NCI-H226 (cell line): Measurements from ENCODE around the gene BHLHE41.

Experiments
- DNase-seq: peaks from one replicate; pipeline ENCODE4 v3.0.0-alpha.2; 2015

Gene BHLHE41

GRCh38 chr12:26124446-26125399 lies at the start of gene BHLHE41:
Gene BHLHE41 (minus strand): TSS chr12:26125037. CDS start chr12:26124779, 258 bp downstream.
- DNase-seq, result peak; percentile 17

DNA sequence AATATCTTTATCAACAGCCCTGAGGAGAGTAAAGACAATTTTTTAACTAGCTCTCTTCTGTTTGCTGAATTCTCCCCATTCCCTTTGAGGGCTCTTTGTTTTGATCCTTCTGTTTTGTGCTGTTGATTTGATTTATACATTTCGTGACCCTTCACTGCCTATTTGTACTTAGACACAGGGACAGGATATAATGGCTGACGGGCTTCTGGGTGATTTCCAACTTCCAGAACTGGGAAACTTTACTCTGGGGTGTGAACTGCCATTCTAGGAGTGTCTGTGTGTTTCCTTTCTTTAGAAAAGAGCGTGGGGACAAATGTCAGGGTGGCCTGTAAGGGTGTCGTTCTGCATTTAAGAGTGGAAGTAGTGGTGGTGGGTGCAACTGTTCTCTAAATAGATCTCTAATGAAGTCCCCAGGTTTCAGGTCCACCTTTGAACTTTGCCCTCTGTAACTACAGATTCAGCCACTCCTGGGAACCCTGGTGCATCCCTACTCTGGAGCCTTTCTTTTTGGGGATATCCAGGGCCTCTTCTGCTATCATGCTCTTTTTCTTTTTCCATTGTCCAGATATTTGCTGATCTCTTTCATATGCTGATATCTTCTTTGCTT lies 48.2 kb upstream of the BHLHE41 start:
- DNase-seq, result no peak

- no peak for DNase-seq
Measured at GRCh38 chr12:26172539-26172938, 47.7 kb upstream of the BHLHE41 start.

DNA sequence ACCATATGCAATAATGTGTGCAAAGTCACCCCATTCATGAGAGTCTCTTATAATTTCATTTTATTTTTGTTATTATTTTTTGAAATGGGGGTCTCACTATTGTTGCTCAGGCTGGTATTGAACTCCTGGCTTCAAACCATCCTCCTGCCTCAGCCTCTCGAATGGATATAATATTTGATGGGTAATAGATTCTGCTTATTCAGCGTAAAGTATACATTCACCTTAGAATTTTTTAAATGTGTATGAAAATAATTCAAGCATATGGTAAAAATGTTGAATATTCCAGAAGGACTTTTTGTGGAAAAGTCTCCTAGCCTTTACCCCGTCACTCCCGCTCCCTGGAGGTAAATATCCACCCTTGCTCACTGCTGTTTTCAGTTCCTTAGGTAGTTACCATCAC lies 47.2 kb upstream of the BHLHE41 start:
- DNase-seq, result no peak

DNA sequence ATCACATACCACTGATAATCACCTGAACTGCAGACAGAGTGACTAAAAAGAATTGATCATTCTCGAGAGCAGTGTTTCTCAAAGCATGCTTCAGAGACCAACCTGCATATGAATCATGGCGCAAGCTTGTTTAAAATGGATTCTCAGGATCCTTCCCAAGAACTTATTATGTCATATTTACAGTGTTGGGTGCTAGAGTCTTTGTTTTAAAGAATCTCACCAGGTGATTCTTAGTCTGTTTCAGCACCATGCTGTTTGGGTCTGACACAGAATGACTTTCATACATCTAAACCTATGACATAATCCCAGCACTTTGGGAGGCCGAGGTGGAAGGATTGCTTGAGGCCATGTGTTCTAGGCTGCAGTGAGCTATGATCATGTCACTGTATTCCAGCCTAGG lies 39.3 kb upstream of the BHLHE41 start:
- no peak for DNase-seq

- DNase-seq, result no peak
Measured at GRCh38 chr12:26162905-26163304, 38.1 kb upstream of the BHLHE41 start.

GRCh38 chr12:26162174-26162573 lies 37.3 kb upstream of the BHLHE41 start:
- DNase-seq, result no peak

- no peak for DNase-seq
Measured at GRCh38 chr12:26158078-26158764, 33.4 kb upstream of the BHLHE41 start.

- no peak for DNase-seq
Measured at GRCh38 chr12:26157001-26157400, 32.2 kb upstream of the BHLHE41 start.

DNA sequence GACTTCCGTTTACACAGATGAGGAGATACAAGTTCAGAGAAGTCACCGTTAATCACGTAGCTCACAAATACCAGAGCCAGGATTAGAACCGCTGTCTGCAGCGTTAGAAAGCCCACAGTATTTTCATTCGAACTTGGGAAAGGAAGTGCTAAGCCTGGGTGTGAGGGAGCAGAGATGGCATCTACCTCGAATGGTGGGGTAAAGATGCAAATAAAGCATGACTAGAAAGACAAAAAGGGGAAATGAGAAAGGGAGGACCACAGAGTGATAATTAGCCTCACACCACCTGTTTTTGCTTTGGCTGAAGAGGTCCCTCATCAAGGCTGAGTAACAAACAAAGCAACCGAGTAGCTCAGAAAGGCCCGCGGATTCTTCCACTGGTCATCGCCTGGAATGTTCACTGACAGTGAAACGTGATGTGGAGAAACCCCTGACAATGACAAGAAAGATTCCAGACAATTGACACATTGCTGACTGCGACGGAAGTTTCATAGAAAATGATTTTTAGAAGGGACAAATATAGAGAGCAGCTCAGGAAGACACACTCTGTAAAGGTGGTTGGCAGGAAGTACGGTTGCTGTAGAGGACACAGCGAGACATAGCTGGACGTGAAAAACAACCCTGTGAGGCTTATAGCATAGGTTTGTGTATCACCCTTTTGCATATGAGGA lies 31.5 kb upstream of the BHLHE41 start:
- DNase-seq, result no peak

DNA sequence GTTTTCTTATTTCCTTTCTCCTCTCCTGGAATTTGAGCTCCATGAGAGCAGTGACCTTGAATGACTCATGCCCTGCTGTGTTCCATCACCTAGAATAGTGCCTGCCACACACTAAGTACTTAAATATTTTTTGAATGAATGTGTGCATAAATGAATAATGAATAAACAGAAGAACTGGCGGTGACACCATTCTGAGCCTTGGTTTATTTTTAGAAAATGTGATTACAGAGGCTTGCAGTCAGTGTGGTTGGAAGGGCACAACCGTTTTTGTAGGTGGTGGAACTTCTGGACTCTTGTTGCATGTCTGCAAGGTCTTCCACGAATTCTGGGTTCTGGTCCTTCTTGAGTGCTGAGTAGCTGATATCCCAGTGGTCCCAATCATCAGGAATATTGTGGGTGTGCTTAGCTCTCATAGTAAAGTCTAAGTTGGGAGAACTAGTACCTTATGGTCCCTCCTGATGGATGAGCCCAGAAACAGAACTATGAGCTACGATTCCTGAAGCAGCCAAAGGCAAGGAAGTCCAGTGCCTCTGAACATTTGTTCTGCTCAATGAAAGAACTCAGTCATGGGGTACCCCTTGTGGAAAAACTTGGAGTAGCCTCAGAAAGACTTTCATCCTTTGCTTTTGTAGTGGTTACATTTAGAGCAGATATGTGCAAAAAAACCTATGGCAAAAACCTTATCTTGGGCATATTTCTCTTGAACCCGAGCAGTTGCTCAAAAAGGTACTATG lies 28.8 kb upstream of the BHLHE41 start:
- peak; percentile 87 for DNase-seq

GRCh38 chr12:26152507-26153102 lies 27.8 kb upstream of the BHLHE41 start:
- peak; percentile 41 for DNase-seq

DNA sequence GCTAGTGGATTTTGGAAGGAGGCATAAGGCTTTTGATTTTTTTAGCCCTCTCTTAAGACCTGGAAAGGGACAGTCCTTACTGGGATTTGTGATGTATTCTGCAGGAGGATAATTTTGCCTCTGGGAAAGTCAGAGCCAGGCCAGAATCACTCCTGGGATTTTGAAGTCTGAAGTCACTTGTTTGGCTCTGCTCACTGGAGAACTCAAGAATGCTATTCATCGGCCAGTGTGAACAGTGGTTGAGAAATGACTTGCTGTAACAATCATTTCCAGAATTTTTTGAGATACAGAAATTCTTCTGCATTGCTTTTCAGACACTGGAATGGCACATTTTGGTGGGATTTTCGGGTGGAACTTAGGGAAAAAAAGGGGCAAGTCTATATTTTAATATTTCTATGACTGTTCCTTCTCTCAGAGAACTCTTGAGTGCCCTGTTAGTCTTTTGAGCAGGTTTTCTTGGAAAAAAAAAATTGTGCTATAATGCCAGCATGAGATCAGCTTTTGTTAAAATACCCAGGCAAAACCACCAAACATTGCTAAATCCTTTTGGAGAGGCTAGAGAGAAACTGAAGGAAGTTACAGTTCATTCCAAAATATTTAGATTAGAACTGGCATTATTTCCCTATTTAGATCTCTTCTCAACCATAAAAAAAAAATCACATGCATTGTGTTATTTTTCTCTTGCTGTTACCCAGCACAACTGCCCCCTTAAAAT lies 26.1 kb upstream of the BHLHE41 start:
- peak; percentile 66 for DNase-seq

DNA sequence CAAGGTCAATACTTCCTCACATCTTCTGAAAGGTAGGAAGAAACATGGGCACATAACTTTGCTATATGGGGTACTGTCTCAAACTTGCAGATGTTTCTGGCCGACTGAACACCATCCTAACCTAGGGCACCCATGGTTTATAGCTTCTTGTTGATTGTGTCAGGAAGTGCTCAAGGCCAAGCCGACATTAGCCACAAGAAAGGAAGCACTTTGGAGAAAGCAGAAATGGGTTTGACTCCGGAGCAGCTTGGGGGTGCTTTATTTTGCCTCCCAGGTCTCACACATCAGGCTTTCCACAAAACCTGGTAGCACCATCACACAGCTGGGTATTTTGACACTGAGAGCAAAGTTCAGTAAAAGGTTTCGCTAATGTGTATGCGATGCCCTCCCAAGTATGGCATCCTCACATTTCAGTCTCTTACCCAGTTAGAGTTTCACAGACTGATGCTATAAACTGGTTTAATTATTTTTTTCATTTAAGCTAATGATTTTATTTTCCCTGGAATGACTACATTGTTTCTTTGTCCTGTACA lies 25.2 kb upstream of the BHLHE41 start:
- DNase-seq, result no peak

- DNase-seq, result no peak
Measured at GRCh38 chr12:26148291-26148690, 23.5 kb upstream of the BHLHE41 start.

- DNase-seq, result no peak
Measured at GRCh38 chr12:26143291-26143690, 18.5 kb upstream of the BHLHE41 start.

- DNase-seq, result no peak
Measured at GRCh38 chr12:26138860-26139259, 14.0 kb upstream of the BHLHE41 start.

DNA sequence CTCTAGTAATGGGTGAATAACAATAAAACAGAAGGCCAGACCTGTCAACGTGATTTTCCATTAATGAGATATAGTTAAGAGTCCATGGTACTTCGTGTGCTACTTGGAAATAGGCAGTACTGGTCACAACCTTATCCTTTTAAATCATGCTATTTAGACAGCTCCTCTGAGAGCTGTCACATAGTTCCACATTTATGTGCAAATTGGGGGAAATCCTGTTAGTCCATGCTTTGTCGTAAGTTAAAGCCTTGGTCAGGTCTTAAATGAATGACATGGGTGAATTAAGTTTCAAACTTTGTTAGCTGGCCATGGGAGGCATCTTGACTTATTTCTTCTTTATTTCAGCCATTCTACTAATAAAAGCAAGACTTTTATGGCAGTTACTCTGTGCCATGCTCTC lies 11.9 kb upstream of the BHLHE41 start:
- no peak for DNase-seq

GRCh38 chr12:26135571-26135970 lies 10.7 kb upstream of the BHLHE41 start:
- DNase-seq, result no peak

DNA sequence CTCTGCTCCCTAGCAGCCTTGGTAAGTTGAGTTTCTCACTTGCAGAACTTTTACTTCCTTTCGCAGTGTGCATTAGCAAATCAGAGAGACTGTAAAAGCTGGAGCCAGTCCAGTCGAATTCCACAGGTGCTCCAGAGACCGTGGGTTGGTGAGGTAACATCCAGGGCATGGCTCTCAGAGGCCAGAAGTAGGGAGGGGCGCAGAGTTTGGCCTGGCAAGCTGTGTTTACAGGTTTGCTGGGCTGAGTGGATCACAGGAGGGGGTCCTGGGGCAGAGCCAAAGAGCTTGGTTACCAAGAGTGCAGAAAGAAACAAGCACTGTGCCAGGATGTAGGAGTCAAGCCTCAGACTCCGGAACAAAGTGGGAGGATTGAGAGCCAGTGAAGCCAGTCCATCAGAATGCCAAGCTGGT lies 10.2 kb upstream of the BHLHE41 start:
- peak; percentile 98 for DNase-seq

DNA sequence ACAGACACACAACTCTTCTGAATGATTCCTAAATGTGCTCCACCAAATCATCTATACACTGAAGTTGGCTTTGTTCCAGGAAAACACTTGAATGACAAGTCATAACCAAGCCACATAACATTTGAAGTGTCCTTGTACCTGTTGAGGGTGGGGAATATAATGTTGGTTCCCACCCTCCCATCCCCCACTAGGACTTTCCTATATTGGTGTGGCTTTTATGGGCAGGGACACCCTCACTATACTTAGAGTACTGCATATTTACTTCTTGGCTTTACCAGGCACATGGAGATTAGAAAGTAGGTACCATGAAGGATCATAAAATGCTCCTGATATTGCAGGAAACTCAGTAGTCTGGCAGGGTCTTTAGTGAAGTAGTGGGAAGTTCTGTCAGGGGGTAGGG lies 9.7 kb upstream of the BHLHE41 start:
- no peak for DNase-seq
